HG03097 (cell line): Measurements from ENCODE around the gene HDAC4.

Source experiments
- ATAC-seq: cut with Tn5 transposase; IDR thresholded peaks from one replicate; pipeline ENCODE4 v1.9.1; 2021; ENCODE audit not compliant: unreplicated experiment, low FRiP score

HDAC4 gene

DNA sequence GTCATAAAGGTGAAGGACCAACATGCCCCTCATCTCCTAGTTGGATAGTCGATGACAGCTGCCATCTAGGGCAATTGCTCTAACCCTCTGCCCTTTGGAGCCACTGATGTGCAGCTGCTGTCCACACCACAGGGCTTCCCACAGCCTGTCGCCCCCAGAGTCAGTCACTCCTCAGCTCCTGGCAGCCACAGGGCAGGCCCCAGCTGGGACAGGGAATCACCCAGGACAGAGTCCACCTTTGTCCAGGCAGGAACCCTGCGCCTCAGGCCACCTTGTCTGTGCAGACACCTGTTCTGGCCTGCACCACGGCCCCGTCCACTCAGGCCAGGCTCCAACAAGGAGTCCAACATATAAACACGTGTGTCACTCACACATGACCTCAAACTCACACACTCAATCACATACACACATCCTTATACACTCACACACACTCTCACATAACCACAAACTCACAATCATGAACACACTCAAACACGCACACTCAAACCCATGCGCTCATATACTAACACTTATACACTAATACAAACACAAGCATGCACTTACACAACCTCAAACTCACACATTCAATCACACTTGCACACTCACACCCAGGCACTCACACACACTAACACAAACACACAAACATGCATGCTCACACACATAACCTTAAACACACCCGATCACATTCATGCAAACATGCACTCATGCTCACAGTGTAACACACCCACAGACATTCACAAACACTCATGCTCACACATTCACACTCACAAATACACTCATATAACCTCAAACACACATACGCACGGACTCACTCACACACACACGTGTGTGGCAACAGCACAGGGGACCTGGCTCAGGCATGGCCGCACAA, 29.7 kb downstream of the HDAC4 start:
- ATAC-seq: no peak

DNA sequence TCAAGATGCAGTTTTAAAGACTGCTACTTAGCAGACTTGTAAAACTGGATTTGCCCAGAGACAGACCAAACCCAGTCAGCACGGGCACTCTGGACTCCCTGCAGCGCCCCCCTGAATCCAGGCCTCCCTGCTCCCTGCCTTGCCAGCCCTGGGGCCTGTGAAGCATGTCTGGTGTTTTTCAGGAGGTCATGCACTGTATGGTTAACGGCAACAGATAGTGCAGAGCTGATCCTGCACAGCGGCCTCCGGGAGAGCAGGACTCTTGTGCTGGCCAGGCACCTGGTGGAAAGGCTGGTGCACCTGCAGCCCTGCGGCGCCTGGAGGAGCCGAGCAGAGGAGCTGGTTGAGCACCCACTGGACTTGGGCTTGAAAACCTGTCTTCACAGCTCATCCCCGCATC, 30.4 kb downstream of the HDAC4 start:
- ATAC-seq: no peak

DNA sequence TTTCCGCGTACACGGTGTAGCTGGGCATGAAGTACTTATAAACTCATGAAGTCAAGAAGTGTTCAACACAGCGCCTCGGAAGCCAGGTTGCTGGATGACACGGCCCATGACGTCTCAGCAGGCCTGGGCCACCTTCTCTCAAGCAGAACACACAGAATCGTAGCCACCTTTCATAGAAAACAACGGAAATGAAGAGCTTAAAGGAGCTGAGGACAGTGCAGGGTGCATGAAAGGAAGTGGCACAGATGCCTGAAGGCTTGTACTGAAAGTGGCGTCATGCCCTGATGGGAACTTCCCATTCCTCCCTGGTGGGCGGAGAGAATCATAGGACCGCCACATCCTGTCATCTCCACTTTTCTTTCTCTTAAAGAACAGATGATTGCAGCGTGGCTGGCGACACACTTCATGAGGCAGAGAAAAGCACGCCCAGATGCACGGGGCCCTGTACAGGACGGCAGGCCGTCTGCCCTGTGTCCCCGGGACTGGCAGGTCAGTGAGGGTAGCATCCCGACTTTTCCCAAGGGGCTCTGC, 31.1 kb downstream of the HDAC4 start:
- ATAC-seq: peak; percentile 84

DNA sequence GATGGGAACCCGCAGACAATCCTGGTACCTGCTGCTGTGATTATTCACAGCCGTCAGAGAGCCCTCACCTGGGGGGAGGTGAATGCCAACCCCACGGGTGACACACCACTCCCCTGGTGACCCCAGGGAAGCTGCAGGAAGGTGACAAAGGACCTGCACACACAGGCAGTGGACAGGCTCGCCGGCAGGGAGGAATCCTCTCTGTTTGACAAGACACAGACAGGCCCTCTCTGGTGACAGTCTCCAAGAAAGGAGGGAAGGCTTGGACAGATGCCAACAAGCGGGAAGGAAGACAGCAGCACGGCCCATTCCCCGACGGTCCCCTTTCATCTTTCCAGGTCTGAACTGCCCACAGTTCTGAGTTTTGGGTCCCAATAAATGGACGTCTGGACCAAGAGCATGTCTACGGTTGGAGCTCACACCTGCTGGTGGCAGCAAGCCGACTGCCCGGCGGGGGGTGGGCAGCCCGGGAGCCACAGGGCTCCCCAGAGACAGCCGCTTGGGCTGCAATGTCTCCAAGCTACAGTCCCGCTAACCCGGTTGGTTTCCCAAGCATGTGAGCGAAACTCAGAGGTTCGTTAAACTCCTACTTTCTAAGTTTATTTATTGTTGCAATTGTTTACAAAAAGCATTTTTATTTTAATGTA, 31.8 kb downstream of the HDAC4 start:
- no peak for ATAC-seq

DNA sequence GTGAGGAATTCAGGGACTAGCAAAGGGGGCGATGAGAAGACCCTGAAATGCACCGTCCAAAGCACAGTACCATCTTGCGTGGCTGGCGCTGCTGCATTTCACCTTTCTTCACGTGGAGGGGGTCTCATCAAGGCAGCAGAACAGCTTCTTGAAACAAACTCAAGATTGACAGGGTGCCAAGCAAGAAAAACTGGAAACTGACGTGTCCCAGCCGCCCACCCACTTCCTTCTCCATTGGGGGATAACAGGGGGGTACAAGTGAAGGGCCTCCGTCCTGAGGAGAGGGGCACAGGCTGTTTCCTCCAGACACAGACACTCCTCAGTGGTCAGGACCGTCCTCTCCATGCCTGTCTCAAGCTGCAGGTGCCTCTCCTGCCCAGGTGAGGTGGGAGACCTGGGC, 32.5 kb downstream of the HDAC4 start:
- no peak for ATAC-seq

DNA sequence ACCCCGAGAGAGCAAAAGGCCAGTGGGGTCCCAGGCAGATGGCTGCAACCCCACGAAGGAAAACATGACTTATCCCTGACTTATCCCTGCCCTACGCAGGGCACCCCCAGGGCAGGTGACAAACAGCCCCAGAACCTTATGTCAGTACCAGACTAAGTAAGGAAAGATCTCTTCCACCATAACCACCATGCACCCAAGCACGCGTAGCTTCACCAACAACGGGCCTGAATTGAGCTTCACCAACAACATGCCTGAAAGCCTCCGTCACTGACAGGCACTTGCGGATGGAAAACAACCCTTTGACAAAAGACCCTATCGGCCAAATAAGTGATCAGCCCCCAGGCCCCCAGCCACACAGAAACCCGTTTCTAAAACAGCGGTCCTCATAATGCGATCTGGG, 34.1 kb downstream of the HDAC4 start:
- ATAC-seq: no peak

DNA sequence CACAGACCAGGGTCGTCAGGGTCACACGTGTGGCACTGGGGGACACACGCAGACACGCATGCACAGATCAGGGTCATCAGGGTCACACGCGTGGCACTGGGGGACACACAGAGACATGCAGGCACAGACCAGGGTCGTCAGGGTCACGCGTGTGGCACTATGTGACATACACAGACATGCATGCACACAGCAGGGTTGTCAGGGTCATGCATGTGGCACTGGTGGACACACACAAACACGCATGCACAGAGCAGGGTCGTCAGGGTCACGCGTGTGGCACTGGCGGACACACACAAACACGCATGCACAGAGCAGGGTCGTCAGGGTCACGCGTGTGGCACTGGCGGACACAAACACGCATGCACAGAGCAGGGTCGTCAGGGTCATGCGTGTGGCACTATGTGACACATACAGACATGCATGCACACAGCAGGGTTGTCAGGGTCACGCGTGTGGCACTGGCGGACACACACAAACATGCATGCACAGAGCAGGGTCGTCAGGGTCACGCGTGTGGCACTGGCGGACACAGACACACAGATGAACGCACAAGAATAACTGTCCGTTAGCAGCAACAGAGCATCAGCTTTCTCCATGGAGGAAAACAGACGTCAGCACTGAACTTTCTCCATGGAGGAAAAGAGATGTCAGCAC, 34.9 kb downstream of the HDAC4 start:
- ATAC-seq: no peak

DNA sequence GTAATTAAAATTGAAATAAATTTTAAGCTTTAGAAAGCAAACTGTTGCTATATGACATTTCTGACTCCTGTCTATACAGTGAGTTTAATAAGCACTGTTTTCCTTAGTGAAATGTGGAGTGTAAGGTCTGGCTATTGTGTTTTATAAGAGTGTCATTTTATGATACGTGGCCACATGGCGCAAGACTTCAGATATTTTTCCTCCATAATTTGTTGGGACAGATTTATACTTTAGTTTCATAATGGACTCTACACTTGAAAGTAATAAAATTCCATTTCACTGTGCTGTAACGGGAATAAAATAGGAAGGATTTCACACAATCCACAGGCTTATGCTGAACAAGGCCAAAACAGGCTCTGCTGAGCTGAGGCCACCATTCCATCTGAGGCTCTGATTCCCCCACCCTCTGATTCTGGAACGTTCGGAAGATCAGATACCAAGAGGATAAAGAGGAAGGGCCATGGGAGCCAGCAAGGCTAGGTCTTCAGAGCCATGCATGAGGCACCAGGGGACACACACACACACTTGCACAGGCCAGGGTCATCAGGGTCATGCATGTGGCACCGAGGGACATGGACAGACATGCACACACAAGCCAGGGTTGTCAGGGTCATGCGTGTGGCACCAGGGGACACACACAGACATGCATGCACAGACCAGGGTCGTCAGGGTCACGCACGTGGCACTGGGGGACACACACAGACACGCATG, 35.6 kb downstream of the HDAC4 start:
- no peak for ATAC-seq

DNA sequence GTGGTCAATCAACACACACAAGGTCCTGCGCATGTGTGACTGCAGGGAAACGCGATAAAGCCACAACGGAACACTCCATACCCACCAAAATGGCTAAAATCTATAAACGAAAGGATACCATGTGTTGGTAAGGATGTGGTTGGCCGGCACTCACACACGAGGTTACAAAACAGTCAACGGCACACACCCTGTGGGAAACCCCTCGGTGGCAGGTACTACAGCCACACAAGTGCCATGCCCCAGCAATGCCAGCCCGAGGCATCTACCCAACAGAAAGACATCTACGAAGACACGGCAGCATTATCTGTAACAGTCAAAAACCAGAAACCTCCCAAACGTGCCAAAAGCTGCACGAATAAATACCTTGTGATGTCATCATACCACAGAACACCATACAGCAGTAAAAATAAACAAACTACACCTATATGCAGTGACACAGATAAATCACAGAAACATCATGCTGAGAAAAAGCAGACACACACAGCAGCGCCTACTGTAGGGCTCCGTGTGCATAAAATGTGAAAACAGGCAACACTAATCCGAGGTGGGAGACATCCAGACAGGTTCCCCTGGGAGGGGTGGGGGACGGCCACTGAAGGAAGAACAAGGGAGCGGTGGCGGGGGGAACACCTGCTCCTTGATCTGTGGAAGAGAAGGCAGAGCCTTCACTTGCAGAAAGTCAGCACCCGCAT, 36.7 kb downstream of the HDAC4 start:
- ATAC-seq: no peak

DNA sequence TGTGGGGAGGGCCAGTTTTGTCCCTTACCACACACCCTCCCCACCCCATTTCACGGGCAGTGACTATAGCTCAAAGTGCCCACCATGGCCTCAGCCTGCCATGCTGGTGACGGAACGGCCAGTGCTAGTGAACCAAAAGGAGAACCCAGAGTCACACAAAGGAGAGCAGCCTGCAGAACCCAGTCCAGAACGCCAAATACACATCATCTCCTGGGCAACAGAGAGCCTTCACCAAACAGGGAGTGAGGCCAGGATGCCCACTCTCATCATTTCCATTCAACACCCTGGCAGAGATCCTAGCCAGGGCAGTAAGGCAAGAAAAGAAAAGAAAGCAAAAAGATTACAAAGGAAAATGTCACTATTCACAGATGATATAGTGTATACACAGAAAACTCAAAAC, 38.3 kb downstream of the HDAC4 start:
- ATAC-seq: no peak

DNA sequence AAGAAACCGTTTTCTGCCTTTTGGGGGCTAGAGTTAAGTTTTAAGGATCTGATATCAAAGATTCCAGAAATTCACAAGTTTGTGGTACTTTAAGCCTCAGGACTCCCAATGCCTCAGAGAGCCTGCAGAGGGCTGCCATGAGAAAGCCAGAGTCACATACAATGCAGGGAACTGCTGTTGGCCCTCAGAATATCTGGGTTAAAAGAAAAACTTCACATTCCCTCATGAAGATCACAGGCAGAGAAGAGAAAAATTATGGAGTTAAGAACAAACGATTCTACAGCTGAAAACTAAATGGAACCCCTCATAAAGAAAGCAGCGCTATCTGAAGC, 39.5 kb downstream of the HDAC4 start:
- ATAC-seq: no peak

DNA sequence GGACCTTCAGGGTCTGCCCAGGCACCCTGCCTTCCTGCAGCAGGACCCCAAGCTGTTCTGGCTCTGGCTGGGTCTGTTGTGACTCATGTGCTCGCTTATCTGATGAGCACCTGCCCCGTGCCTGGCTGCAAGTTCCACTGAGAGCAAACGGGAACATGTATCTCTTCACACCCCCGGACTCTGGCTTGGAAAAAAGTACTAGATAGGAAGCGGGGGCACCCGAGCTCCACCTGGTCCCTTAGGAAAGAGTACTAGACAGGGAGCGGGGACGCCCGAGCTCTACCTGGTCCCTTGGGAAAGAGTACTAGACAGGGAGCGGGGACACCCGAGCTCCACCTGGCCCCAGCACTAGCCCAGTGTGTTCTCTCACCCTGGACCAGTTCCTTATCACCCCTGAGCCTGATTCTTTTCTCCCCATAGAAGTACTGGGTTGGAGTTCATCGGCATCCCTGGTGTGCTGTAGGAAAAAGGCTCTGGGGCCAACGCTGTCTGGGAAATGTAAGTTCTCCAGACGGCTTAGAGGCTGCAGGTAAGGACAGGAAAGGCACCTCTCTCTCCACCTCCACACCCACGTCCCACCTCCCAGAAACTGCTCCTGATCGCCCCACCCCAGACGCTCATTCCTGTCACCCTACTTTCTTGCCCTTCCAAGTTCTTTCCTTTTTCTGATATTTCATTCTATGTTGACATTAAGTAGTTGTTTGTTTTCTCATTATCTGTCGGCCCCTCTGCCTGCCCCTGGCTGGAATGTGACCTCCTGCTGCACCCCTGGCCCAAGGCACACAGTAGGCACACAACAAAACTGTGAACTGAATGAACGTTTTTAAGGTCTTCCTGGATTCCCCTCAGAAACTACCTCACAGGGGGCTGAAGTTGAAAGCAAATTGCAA, 40.2 kb downstream of the HDAC4 start:
- ATAC-seq: no peak

DNA sequence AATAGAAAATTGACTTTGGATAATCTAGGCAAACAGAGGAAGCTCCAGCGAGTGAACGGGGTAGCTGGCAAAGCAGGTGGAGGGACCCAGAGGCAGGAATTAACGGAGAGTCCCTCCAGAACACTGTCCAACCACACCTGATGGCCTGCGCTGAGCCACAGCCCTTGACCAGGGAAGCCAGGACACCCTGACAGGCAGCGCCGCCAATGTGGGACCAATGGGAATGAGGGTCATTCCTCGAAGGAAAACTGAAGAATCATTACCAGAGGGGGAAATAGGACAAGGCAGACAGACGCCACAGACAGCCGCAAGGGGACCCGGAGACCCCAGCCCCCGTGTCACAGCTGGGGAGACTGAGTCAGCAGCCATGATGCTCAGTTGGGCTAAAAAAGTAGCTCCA, 40.8 kb downstream of the HDAC4 start:
- no peak for ATAC-seq

DNA sequence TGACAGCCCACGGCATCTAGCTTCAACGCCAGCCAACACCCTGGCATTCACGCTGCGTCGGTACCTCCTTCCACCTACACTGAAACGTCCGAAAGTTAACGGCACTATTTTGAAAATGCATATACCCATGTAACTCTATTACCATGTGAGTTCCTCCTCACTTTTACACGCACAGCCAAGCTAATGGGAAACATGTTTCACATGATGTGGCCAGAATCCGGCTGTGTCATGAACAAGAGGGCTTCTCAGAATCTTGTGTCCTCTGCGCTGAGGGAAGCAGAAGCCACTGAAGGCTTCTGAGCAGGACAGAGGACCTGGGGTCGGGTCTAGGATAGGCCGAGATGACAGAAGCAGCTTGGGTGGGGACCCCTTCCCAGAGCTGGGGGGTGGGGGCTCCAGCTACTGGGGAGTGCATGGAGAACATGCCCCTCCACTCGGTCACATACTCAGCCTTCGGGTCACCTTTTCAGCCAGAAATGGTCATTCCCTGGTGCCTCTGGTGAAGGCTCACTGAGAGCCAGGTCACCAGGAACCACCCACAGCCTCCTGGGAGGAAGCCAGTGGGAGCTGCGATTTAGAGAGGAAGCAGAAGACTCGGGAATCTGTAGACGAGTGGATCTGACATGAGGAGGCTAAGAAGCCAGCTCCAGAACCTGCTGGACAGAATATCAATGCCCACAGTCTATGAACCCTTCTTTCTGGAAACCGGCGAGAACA, 41.5 kb downstream of the HDAC4 start:
- no peak for ATAC-seq

DNA sequence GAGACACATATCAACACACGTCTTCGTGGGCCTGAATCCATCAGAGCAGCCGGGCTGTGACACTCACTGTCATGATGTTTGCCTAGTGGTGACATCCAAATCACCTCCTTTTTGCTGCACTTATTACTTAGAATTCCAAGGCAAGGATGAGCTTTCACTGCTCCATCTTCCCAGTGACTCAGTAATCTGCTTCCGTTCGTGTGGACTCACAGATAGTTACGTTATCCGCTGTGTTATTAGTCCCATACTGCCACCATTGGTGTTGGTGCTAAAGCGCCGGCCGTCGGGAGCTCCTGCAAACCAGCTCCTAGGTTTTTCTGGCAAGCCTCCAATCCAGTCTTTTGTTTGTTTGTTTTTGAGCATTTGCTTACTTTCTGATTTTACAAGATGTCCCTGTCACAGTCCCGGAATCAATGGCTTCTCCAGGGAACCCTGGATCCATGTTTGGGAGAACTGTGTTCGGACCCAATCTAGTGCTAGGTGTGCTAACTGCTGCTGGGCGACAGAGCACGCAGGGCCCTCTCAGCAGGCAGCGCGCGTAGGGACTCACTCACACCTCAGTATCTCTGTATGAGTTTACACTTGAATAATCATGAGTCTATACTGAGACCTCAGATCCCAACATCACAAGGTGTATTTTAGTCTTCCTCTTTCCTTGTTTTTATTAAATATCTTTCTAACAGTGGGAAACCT, 42.6 kb downstream of the HDAC4 start:
- no peak for ATAC-seq

DNA sequence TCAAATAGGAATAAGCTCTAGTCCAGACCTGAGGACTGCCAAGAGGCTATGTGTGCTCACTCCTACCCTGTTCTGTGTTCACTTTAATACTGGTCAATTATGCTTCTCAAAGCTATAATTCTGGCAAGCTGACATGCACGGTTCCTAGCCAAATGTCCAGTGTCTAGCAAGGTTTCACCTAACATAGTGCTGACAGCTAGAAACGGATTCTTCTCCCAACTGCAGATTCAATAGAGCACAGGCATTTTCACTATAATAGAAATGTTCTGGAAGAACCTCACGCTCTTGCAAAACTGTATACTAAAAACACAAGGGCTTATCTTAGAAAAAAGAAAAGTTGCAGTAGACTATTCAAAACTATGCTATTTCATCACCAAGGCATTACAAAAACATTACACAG, 45.1 kb downstream of the HDAC4 start:
- ATAC-seq: no peak

DNA sequence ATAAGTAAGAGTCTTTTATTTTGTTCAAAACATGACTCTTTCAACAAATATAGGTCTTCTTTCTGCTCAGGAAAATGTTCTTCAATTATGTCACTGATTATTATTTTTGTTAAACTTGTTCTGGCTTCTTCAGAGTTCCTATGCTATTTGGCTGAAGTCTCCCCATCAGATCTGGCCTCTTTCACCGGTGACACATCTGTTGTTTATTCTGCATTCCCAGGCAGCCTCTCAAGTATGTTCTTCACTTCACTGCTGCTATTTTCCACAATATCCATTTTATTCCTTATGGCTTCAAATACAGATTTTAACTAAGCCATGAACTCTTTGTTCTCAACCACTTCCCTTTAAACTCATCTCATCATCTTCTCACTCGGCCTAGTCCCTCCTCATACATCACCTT, 45.7 kb downstream of the HDAC4 start:
- no peak for ATAC-seq

DNA sequence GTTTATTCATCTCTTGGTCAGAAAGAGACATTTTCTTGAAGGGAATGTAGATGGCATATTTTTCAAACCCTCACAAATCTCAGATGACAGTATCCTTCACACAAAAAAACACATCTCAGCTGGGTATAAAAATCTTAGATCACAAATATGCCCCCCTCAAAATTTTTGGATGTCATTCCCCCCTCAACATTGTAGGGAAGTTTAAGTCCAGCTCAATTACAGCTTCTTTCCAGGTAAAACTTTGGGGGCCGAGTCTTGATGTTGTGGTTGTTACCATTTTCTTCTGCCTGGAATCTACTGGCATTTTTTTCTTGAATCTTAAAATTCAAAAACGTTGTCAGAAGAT, 46.1 kb downstream of the HDAC4 start:
- ATAC-seq: no peak
